ENCODE data around the gene RASSF4. TPM values are rescaled to one million over a fixed set of nuclear protein-coding genes. Genes with fewer than 3 reads are reported as not detected.

RASSF4 gene
- total RNA-seq, 2 experiments from 2014 or later = 1.1 to 2.2 TPM

DNA sequence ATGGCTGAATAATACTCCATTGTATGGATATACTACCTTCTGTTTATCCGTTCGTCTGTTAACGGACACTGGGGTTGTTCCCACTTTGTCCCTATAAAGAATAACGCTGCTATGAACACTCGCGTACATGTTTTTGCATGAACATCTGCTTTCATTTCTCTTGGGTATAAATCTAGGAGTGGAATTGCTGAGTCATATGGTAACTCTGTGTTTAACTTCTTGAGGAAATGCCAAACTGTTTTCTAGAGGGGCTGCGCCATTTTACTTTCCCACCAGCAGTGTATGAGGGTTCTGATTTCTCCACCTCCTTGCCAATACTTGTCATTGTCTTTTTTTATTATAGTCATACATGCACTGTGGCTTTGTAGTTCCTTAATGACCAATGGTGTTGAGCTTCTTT, 20.6 kb upstream of the RASSF4 start:
- H3K4me1 Mint-ChIP-seq (ENCODE audit: low read depth) = peaks cover 7% of the 10 kb centered on the region
- no peak for DNase-seq
- H3K9me3 Mint-ChIP-seq = peaks cover 2% of the 10 kb centered on the region
- no peaks in the 10 kb centered on the region for H3K36me3 Mint-ChIP-seq (ENCODE audit: low read depth)
- no peak overlapping the region for H3K4me3 Mint-ChIP-seq
- no peak overlapping the region for H3K27ac Mint-ChIP-seq
- CTCF ChIA-PET = no interaction called here
- H3K27me3 Mint-ChIP-seq (ENCODE audit: low read depth) = peaks cover 16% of the 10 kb centered on the region
- intact Hi-C loops (cut with micrococcal nuclease) = loop anchor here (10.0 kb wide), 1 partner anchor 296 kb away; no protein-coding TSS in a partner anchor

DNA sequence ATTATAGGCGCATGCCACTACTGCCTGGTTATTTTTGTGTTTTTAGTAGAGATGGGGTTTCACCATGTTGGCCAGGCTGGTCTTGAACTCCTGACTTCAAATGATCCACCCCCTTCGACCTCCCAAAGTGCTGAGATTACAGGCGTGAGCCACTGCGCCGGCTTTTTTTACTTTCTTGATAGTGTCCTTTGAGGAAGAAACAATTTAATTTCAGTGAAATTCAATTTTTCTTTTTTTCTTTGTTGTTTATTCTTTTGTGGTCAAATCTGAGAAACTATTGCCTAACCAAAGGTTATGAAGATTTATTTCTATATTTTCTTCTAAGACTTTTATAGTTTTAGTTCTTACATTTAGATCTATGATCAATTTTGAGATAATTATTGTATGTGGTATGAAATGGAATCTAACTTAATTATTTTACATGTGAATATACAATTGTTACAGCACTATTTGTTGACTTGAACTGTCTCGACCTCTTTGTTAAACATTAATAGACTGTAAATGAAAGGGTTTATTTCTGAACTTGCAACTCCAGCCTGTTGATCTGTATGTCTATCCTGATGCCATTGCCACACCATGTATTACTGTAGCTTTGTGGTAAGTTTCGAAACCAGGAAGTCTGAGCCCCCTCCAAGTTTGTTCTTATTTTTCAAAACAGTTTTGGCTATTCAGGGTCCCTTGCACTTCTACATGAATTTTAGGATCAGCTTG, 19.8 kb upstream of the RASSF4 start:
- DNase-seq = no peak
- intact Hi-C loops (cut with micrococcal nuclease) = loop anchor here (10.0 kb wide), 1 partner anchor 295 kb away; no protein-coding TSS in a partner anchor
- CTCF ChIA-PET = interaction anchor here (1.2 kb wide), 1 partner anchor 40 kb away, joined by 4 read pairs; no protein-coding TSS in a partner anchor
- peaks cover 16% of the 10 kb centered on the region for H3K27me3 Mint-ChIP-seq (ENCODE audit: low read depth)
- no peak overlapping the region for H3K4me3 Mint-ChIP-seq
- peaks cover 9% of the 10 kb centered on the region for H3K9me3 Mint-ChIP-seq
- no peaks in the 10 kb centered on the region for H3K36me3 Mint-ChIP-seq (ENCODE audit: low read depth)
- H3K27ac Mint-ChIP-seq = no peak overlapping the region
- H3K4me1 Mint-ChIP-seq (ENCODE audit: low read depth) = peaks cover 7% of the 10 kb centered on the region

DNA sequence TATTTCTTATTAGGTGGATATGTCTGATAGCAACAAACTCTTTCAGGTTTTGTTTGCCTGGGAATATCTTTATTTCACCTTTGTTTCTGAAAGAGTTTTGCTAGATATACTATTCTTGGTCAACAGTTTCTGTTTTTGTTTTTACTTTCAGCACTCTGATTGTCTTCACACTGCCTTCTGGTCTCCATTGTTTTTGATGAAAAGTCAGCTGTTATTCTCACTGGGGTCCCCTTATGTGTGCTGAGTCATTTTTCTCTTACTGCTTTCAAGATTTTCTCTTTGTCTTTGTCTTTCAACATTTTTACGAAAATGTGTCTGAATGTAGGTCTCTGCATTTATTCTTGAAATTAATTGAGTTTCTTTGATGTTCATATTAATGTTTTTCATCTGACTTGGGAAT, 15.2 kb upstream of the RASSF4 start:
- Mint-ChIP-seq H3K4me3 (no peak overlapping the region), H3K4me1 (ENCODE audit: low read depth) (no peaks in the 10 kb centered on the region), H3K9me3 (peaks cover 11% of the 10 kb centered on the region), H3K36me3 (ENCODE audit: low read depth) (no peaks in the 10 kb centered on the region), H3K27ac (no peak overlapping the region), H3K27me3 (ENCODE audit: low read depth) (peaks cover 11% of the 10 kb centered on the region)
- intact Hi-C loops (cut with micrococcal nuclease) = no loop called here
- no peak for DNase-seq
- CTCF ChIA-PET = no interaction called here

DNA sequence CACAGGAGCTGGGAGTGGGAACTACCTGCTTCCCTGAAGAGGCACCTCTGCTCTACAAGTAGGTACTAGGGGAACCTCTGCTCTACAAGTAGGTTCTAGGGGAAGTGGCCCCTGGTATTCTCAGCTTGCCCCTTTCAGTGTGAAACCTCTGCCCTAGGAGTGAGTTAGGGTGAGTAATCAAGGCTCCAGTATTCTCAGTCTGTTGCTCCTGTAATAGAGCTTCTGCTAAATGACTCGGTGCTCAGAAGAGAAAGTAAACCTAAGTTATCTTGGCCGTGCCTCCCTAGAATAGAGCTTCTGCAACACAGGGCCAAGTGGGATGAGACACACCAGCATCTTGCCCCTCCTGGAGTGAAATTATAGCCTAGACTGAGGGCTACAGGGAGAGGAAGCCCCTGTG, 13.4 kb upstream of the RASSF4 start:
- Mint-ChIP-seq H3K9me3 (peaks cover 11% of the 10 kb centered on the region), H3K27me3 (ENCODE audit: low read depth) (peaks cover 6% of the 10 kb centered on the region), H3K27ac (no peak overlapping the region), H3K4me3 (no peak overlapping the region), H3K36me3 (ENCODE audit: low read depth) (no peaks in the 10 kb centered on the region), H3K4me1 (ENCODE audit: low read depth) (no peaks in the 10 kb centered on the region)
- CTCF ChIA-PET = interaction anchor here (0.6 to 0.8 kb wide), 2 partner anchors 13 to 20 kb away, joined by 3 to 5 read pairs; no protein-coding TSS in a partner anchor
- no peak for DNase-seq
- intact Hi-C loops (cut with micrococcal nuclease) = no loop called here

DNA sequence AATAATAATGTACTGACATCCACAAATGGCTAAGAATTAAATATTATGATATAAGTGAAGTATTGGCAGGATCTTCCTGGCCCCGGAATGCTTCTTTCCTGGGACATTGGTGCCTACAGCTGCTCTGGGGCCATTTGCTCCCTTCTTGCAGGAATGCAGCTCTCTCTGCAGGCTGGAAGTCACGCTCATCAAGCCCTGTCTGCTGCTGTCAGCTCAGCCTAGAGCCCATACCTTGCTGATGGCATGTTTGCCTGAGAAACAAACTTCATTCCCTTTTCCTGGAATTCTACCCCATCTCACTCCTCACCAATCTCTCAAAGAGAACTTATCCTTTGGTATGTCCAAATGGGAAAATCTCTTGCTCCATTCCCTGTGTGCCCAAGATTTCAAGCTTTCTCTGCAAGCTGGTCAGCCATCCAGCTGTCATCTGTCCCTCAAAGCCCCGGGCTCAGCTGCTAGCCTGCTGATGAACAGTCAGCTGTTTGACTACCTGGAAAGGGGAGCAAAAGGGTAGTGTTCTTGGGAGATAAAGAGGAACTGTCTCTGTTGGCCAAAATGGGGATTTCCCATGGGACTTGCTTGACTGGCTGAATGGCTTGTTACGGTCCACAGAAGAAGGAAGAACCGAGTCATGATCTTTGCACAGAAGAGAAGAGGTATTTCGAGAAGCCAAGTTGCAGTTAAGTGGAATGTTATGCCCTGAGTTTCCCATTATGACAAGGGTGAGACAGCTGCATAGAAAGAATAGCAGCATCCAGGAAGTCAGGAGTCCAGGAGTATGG, 12.0 kb upstream of the RASSF4 start:
- H3K4me1 Mint-ChIP-seq (ENCODE audit: low read depth) = no peaks in the 10 kb centered on the region
- CTCF ChIA-PET = no interaction called here
- H3K27me3 Mint-ChIP-seq (ENCODE audit: low read depth) = peaks cover 4% of the 10 kb centered on the region
- H3K36me3 Mint-ChIP-seq (ENCODE audit: low read depth) = no peaks in the 10 kb centered on the region
- no peak for DNase-seq
- no peak overlapping the region for H3K4me3 Mint-ChIP-seq
- H3K9me3 Mint-ChIP-seq = peaks cover 11% of the 10 kb centered on the region
- intact Hi-C loops (cut with micrococcal nuclease) = no loop called here
- H3K27ac Mint-ChIP-seq = no peak overlapping the region

DNA sequence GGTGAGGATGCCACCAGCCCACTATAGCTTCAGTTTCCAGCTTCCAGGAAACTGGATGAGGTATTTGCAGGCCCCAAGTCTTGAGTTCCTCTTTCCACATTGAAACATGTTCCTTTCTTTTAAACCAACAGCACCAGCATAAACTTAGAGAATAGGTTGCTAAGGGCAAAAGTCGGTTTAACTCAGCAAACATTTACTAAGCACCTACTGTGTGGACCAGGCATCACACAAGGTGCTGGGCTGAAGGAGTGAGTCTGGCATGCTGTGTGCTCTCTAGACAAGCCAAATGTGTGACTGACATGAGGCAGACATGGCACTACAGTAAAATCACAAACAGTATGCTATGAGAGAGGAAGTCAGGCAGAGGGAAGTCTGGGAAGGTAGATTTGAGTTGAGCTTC, 11.0 kb upstream of the RASSF4 start:
- Mint-ChIP-seq H3K9me3 (peaks cover 11% of the 10 kb centered on the region), H3K4me1 (ENCODE audit: low read depth) (no peaks in the 10 kb centered on the region), H3K27me3 (ENCODE audit: low read depth) (no peaks in the 10 kb centered on the region), H3K4me3 (no peak overlapping the region), H3K27ac (no peak overlapping the region), H3K36me3 (ENCODE audit: low read depth) (no peaks in the 10 kb centered on the region)
- DNase-seq = no peak
- intact Hi-C loops (cut with micrococcal nuclease) = no loop called here
- CTCF ChIA-PET = interaction anchor here (2.1 kb wide), 1 partner anchor 16 kb away, joined by 12 read pairs; no protein-coding TSS in a partner anchor

DNA sequence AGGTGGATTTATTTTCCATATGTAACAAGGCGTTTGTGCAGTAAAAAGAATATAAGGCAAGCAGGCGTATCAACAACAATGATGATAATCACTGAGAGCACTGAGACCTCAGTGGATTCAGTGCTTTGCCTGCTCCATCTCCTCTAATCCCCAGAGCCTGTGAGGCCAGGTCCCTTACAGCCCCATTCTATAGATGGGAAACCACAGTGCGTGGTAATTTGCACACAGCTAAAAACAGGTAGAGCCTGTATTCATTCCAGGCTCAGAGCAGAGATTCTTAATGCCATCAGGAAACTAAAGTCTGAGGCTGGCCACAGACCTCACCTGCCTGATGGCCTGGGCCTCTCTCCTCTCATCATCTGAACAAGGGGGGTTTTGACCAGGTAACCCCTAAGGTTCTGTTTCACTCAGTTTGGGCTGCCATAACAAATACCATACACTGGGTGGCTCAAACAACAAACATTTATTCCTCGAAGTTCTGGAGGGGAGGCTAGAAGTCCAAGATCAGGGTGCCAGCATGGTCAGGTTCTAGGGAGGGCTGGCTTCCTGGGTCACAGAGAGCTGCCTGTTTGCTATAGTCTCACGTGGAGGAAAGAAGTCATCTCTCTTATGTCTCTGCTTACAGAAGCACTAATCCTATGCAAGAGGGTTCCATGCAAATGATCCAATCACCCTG, 10.3 kb upstream of the RASSF4 start:
- Mint-ChIP-seq H3K27me3 (ENCODE audit: low read depth) (no peaks in the 10 kb centered on the region), H3K4me3 (no peak overlapping the region), H3K27ac (no peak overlapping the region), H3K9me3 (peaks cover 8% of the 10 kb centered on the region), H3K36me3 (ENCODE audit: low read depth) (no peaks in the 10 kb centered on the region), H3K4me1 (ENCODE audit: low read depth) (no peaks in the 10 kb centered on the region)
- CTCF ChIA-PET = interaction anchor here (0.6 to 2.1 kb wide), 3 partner anchors 15 to 305 kb away, joined by 3 to 12 read pairs (median 3); no protein-coding TSS in a partner anchor
- no peak for DNase-seq
- intact Hi-C loops (cut with micrococcal nuclease) = no loop called here

DNA sequence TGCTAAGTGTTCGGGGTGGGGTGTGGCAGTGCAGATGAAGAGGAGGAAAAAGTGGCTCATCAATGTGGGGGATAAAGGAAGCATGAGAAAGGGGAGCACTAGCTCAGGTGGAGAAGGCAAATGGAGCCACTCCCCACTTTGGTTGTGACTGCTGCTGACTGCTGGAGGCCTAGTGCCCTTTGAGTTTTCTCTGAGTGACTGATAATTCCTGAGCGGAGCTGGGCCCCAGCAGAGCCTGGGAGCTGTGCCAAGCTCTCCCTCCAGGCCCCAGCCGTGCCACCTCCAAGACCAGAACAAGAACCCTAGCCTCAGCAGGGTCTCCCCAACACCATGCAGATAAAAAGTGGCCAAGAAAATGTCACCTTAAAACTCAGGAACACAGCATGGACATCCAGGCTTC, 9.7 kb upstream of the RASSF4 start:
- peaks cover 2% of the 10 kb centered on the region for H3K36me3 Mint-ChIP-seq (ENCODE audit: low read depth)
- peaks cover 3% of the 10 kb centered on the region for H3K9me3 Mint-ChIP-seq
- H3K4me3 Mint-ChIP-seq = no peak overlapping the region
- intact Hi-C loops (cut with micrococcal nuclease) = no loop called here
- CTCF ChIA-PET = interaction anchor here (0.6 to 2.1 kb wide), 3 partner anchors 14 to 304 kb away, joined by 3 to 12 read pairs (median 3); no protein-coding TSS in a partner anchor
- no peak overlapping the region for H3K27ac Mint-ChIP-seq
- no peaks in the 10 kb centered on the region for H3K27me3 Mint-ChIP-seq (ENCODE audit: low read depth)
- peaks cover 2% of the 10 kb centered on the region for H3K4me1 Mint-ChIP-seq (ENCODE audit: low read depth)
- DNase-seq = no peak

DNA sequence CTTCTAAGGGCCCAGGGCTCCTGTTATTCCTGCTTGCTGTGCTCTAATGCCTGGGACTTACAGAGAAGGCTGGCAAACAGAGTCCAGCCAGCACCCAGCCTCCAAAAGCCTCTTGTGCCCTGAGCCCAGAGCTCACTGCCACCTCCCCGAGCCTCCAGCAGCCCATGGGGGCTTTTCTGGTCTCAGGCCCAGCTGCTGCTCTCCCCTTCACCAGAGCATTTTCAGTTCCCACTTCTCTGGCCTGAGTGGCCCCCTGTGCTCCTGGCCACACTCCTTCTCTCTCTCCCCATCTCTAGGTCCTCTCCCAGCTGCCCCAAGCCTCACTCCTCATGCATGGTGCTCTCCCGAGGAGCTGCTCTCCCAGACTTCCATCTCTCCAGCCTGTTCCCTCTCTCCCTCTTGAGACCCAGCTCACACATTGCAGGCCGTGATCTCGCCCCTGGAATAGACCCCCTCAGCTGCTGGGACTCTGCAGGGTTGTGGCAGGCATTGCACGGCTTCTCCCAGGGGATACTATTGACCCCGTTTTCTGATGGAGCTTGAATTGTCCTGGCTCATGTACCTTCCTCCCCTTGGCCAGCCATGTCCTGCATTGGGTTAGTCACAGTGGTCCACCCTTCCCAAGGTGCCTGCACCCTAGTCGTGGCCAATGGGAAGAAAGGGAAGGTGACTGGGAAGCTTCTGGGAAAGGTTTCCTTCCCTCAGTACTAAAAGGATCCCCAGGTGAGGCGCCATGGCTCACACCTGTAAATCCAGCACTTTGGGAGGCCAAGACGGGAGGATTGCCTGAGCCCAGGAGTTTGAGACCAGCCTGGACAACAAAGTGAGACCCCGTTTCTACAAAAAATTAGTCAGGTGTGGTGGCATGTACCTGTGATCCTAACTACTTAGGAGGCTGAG, 9.0 kb upstream of the RASSF4 start:
- no peaks in the 10 kb centered on the region for H3K27me3 Mint-ChIP-seq (ENCODE audit: low read depth)
- no peak for DNase-seq
- H3K4me1 Mint-ChIP-seq (ENCODE audit: low read depth) = peaks cover 2% of the 10 kb centered on the region
- H3K36me3 Mint-ChIP-seq (ENCODE audit: low read depth) = peaks cover 2% of the 10 kb centered on the region
- CTCF ChIA-PET = interaction anchor here (0.6 to 2.1 kb wide), 3 partner anchors 14 to 121 kb away, joined by 3 to 12 read pairs (median 5); no protein-coding TSS in a partner anchor
- no peak overlapping the region for H3K4me3 Mint-ChIP-seq
- intact Hi-C loops (cut with micrococcal nuclease) = no loop called here
- H3K9me3 Mint-ChIP-seq = no peaks in the 10 kb centered on the region
- H3K27ac Mint-ChIP-seq = no peak overlapping the region

DNA sequence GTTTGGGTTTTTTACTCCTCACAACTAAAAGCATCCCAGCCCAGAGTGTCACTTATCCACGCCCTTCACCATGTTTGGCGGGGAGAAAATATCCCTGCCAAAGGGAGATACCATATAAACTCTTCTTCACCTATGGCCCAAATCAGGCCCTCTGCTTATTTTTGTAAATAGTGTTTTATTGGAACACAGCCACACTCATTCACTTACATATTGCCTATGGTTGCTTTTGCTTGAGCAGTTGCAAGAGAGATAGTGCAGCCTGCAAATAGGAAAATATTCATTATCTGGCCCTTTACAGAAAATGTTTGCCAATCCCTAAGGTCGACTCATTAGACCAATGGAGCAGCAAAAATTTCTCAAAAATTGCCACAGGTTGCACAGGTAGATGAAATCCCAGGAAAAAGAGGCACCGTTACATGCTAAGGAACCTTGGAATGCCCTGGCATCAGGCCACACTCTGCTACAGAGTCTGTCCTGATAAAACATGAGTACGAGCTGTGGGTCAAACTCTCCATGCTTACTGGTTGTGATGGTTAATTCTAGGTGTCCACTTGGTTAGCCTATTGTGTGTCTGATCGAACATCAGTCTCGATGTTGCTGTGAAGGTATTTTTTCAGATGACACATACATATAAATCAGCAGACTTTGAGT, 7.9 kb upstream of the RASSF4 start:
- H3K36me3 Mint-ChIP-seq (ENCODE audit: low read depth) = peaks cover 5% of the 10 kb centered on the region
- no peak overlapping the region for H3K4me3 Mint-ChIP-seq
- CTCF ChIA-PET = interaction anchor here (0.6 to 2.8 kb wide), 2 partner anchors 19 to 1290 kb away, joined by 3 to 10 read pairs; no protein-coding TSS in a partner anchor
- peaks cover 4% of the 10 kb centered on the region for H3K4me1 Mint-ChIP-seq (ENCODE audit: low read depth)
- no peaks in the 10 kb centered on the region for H3K9me3 Mint-ChIP-seq
- no peak overlapping the region for H3K27ac Mint-ChIP-seq
- DNase-seq = no peak
- H3K27me3 Mint-ChIP-seq (ENCODE audit: low read depth) = no peaks in the 10 kb centered on the region
- intact Hi-C loops (cut with micrococcal nuclease) = no loop called here

DNA sequence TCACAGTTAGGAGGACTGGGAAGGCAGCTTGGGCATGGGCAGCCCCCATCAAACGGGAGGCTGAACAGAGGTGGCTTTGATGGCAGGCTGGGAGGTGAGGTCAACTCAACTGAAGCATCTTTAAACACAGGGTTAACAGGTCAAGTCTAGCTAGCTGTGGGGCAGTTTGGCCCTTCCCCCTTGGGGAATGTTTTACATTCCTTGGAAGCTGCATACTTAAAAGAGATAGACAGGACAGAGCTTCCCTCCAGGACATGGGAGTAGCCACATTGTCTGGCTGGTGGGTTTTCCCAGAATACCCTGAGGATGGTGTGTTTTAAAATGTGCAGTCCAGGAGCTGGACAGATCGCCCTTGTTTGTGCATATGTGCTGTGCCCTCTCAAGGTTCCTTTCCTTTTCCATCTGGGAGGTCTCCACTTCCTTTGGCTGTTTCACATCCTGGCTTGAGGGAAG, 6.8 kb upstream of the RASSF4 start:
- Mint-ChIP-seq H3K9me3 (peaks cover 2% of the 10 kb centered on the region), H3K27me3 (ENCODE audit: low read depth) (no peaks in the 10 kb centered on the region), H3K4me3 (no peak overlapping the region), H3K27ac (no peak overlapping the region), H3K4me1 (ENCODE audit: low read depth) (peaks cover 6% of the 10 kb centered on the region), H3K36me3 (ENCODE audit: low read depth) (peaks cover 8% of the 10 kb centered on the region)
- intact Hi-C loops (cut with micrococcal nuclease) = no loop called here
- CTCF ChIA-PET = interaction anchor here (0.6 to 2.8 kb wide), 2 partner anchors 20 to 1291 kb away, joined by 3 to 10 read pairs; no protein-coding TSS in a partner anchor
- DNase-seq = no peak

Data from activated naive CD4-positive, alpha-beta T cell treated with anti-CD3 and anti-CD28 coated beads for 36 hours (primary cell).